ENCODE results near the gene CHST15. TPM values are rescaled to one million over a fixed set of nuclear protein-coding genes. Genes with fewer than 3 reads are reported as not detected.
A peak's percentile ranks its signal among the peaks of the same experiment; 100 is the strongest.

Gene CHST15
- total and polyA plus RNA-seq, 3 donors from 2014 or later: 9.3 to 12.8 (median 11.5) TPM

DNA sequence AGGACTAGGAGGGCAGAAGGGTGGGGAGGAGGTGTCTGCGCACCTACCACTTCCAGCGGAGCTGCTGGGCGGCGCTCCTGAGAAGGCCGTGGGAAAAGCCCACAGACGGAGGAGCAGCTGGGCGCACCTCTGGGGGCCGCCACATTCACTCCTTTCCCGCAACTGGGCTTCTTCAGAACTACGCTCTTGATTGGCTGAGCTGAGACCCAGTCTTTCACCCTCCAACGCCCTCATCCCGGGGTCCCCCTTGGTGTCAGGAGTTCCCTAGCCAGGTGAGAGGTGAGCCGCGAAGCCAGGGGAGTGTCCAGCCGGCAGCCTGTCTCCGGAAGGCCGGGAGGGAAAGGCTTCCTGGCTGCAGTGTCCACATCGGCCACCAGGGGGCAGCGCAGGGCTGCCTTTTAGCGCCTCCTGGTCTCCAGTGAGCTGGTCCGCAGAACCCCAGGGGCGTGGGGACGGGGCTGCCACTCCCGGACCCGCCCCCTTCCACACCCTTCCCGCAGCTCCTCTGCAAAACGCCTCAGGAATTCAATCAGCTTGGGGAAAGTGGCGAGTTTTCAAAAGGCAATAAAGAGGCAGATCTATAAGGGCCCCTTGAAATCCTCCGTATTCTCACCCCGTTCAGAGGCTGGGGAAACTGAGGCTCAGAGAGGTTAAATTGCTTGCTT lies 98.8 kb downstream of the CHST15 start:
- Histone ChIP-seq H3K27ac (no peak overlapping the region), H3K9me3 (no peaks in the 10 kb centered on the region), H3K4me1 (peaks cover 15% of the 10 kb centered on the region), H3K27me3 (no peaks in the 10 kb centered on the region), H3K36me3 (ENCODE audit: low read depth, missing control alignments) (no peaks in the 10 kb centered on the region), H3K4me3 (peak overlapping the region; percentile 18 to 38)
- WGBS, 2 donors: 6 to 8% methylated on average over 15 to 30 of the region's 30 CpGs
- DNase-seq: peak; percentile 91
- intact Hi-C loops (cut with DNase I; ENCODE audit: low total_unique reads): loop anchor here (2.0 kb wide), 1 partner anchor 394 kb away; no protein-coding TSS in a partner anchor
- TF ChIP-seq POLR2A (IDR thresholded peaks at IDR 0.05): no peak
- TF ChIP-seq, protein P1, sequence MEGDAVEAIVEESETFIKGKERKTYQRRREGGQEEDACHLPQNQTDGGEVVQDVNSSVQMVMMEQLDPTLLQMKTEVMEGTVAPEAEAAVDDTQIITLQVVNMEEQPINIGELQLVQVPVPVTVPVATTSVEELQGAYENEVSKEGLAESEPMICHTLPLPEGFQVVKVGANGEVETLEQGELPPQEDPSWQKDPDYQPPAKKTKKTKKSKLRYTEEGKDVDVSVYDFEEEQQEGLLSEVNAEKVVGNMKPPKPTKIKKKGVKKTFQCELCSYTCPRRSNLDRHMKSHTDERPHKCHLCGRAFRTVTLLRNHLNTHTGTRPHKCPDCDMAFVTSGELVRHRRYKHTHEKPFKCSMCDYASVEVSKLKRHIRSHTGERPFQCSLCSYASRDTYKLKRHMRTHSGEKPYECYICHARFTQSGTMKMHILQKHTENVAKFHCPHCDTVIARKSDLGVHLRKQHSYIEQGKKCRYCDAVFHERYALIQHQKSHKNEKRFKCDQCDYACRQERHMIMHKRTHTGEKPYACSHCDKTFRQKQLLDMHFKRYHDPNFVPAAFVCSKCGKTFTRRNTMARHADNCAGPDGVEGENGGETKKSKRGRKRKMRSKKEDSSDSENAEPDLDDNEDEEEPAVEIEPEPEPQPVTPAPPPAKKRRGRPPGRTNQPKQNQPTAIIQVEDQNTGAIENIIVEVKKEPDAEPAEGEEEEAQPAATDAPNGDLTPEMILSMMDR (IDR thresholded peaks at IDR 0.05): peak; percentile 99 to 100 (median 99)

DNA sequence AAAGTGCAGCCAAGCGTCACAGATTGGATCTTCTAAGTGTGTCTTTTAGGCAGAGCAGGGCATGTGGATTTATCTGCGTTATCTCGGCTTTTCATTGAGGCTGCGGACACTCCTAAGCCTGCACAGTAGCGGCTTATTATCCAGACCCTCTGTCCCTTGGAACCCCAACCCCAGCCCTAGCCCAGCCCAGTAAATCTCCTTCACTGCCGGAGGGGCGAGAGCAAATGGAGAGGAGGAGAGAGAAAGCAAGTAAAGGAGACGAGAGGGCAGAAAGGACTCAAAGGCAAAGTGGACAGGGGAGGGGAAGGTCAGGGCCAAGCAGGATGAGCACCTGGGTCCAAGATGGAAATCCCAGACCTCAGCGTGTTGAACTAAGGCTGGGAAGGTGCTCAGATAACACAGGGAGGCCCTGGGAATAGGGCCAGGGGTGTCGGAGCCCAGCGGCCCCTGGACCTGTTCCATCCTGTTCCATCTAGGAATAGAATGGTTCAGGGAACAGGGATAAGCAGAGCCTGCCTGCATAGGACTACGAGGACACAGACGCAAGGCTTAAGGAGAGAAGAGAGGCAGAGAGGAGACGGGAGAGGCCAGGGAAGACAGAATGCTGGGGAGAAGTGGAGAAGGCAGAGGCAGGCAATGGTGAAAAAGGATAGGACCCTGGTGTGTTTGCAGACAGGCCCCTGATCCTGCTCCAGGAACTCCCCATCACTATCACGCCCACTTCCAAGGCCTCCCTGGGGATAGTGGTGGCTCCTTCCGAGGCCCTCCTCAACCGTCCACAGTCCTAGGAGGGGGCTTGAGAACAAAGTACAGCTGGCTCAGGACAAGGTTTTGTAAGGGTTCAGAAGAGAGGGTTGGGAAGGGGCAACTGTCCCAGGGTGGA lies 99.6 kb downstream of the CHST15 start:
- Histone ChIP-seq H3K27me3 (no peaks in the 10 kb centered on the region), H3K9me3 (no peaks in the 10 kb centered on the region), H3K4me3 (peak overlapping the region in 1 of 2 donors; percentile 38), H3K36me3 (ENCODE audit: low read depth, missing control alignments) (no peaks in the 10 kb centered on the region), H3K4me1 (peaks cover 15% of the 10 kb centered on the region), H3K27ac (no peak overlapping the region)
- intact Hi-C loops (cut with DNase I; ENCODE audit: low total_unique reads): loop anchor here (2.0 kb wide), 1 partner anchor 395 kb away; no protein-coding TSS in a partner anchor
- no peak for DNase-seq
- 37 to 38% methylated on average over 17 of the region's 17 CpGs for WGBS, 2 donors
- TF ChIP-seq, protein P1 (IDR thresholded peaks at IDR 0.05): no peak
- no peak for TF ChIP-seq POLR2A (IDR thresholded peaks at IDR 0.05)

DNA sequence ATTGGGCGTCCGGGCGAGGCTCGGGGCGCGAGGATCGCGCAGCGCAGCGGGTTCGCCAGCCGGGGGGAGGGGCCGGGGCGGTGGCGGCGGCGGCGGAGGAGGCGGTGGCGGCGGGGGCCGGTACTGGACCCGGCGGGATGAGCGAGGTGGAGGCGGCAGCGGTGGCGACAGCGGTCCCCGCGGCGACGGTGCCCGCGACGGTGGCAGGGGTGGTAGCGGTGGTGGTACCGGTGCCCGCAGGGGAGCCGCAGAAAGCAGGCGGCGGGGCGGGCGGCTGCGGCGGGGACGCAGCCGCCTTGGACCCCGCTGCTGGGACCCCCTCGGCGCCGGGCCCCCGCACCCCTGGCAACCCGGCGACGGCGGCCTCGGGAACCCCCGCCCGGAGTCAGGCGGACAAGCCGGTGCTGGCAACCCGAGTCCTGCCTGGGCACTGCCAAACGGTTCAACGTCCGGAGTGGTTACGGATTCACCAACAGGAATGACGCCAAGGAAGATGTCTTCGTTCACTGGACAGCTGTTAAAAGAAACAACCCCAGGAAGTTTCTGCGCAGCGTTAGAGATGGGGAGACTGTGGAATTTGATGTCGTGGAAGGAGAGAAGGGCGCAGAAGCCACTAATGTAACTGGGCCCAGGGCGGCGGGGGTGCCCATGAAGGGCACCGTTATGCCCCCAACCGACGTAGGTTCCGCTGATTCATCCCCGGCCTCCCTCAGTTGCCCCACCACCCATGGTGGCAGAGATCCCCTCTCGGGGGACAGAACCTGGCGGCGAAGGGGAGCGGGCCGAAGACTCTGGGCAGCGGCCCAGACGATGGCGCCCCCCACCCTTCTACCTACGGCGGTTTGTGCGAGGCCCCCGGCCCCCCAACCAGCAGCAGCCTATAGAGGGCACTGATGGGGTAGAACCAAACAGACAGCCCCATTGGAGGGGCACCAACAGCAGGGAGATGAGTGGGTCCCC lies 101.5 kb downstream of the CHST15 start:
- H3K27me3 ChIP-seq: no peaks in the 10 kb centered on the region
- H3K4me3 ChIP-seq: peak overlapping the region; percentile 10 to 46
- intact Hi-C loops (cut with DNase I; ENCODE audit: low total_unique reads): no loop called here
- H3K36me3 ChIP-seq (ENCODE audit: low read depth, missing control alignments): no peaks in the 10 kb centered on the region
- peaks cover 15% of the 10 kb centered on the region for H3K4me1 ChIP-seq
- H3K27ac ChIP-seq: no peak overlapping the region
- no peak for TF ChIP-seq POLR2A (IDR thresholded peaks at IDR 0.05)
- TF ChIP-seq, protein P1 (IDR thresholded peaks at IDR 0.05): no peak
- no peaks in the 10 kb centered on the region for H3K9me3 ChIP-seq
- WGBS, 2 donors: 9 to 25% methylated on average over 41 to 87 of the region's 92 CpGs
- no peak for DNase-seq

DNA sequence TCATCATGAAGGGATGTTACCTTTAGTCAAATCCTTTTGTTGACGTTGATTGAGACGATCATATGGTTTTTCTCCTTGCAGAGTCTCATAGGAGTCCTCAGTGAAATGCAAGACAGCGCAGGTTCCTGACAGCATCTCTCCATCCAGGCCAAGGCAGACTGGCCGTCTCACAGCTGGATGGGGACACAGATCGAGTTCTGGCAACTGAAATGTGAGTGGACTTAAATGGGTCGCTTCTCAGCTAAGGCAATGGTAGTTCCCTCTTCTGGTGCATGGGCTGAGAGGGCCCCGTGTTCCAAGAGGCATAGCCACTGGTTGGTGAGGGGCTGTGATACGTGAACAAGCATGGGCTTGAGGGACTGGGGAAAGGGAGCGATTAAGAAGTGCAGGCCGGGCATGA lies 102.5 kb downstream of the CHST15 start:
- Histone ChIP-seq H3K36me3 (ENCODE audit: low read depth, missing control alignments) (no peaks in the 10 kb centered on the region), H3K4me1 (peaks cover 15% of the 10 kb centered on the region), H3K4me3 (no peak overlapping the region), H3K27me3 (no peaks in the 10 kb centered on the region), H3K9me3 (no peaks in the 10 kb centered on the region), H3K27ac (no peak overlapping the region)
- 65 to 82% methylated on average over 10 of the region's 10 CpGs for WGBS, 2 donors
- TF ChIP-seq, protein P1 (IDR thresholded peaks at IDR 0.05): no peak
- TF ChIP-seq POLR2A (IDR thresholded peaks at IDR 0.05): no peak
- no peak for DNase-seq
- intact Hi-C loops (cut with DNase I; ENCODE audit: low total_unique reads): no loop called here
